ENCODE data around the gene ZNF543. TPM values are rescaled to one million over a fixed set of nuclear protein-coding genes. Genes with fewer than 3 reads are reported as not detected.
A peak's percentile ranks its signal among the peaks of the same experiment; 100 is the strongest.
"Not testable (repeated sequence)": the region's sequence is repeated elsewhere in the genome, so short reads cannot be mapped to it uniquely, and the experiment has no call there.

The ZNF543 gene
- total RNA-seq, 1 experiment from 2014 or later, result 9.5 TPM

GRCh38 chr19:57276430-57276829 lies 43.8 kb upstream of the ZNF543 start:
- H3K9me2 ChIP-seq (ENCODE audit: insufficient read depth), result no peaks in the 10 kb centered on the region
- intact Hi-C loops (cut with micrococcal nuclease; ENCODE audit: unreplicated experiment), result no loop called here
- ChIA-PET POLR2A (ENCODE audit: unreplicated experiment) (no interaction called here), CTCF (no interaction called here)
- TF ChIP-seq CTCF (conservative IDR thresholded peaks at IDR 0.05), result no peak
- TF ChIP-seq EZH2 (IDR thresholded peaks at IDR 0.05; ENCODE audit: low read depth), result no peak
- no peak overlapping the region for H3K4me2 ChIP-seq
- H3K79me2 ChIP-seq (ENCODE audit: low read depth), result peaks cover 11% of the 10 kb centered on the region
- no peak overlapping the region for H3K27ac ChIP-seq
- H3K9me3 ChIP-seq (ENCODE audit: insufficient read depth, low read depth), result no peaks in the 10 kb centered on the region
- H3K27me3 ChIP-seq (ENCODE audit: insufficient read depth, low read depth), result no peaks in the 10 kb centered on the region
- H3K4me1 ChIP-seq (replicated peaks; ENCODE audit: insufficient read depth), result peaks cover 20% of the 10 kb centered on the region
- no peak overlapping the region for H3K4me3 ChIP-seq
- no peak for DNase-seq
- H3K36me3 ChIP-seq (ENCODE audit: low read depth), result peaks cover 9% of the 10 kb centered on the region; the same call in 1 of the 2 replicates
- peaks cover 4% of the 10 kb centered on the region for H4K20me1 ChIP-seq (ENCODE audit: insufficient read depth)
- peaks cover 20% of the 10 kb centered on the region for H3F3A ChIP-seq (ENCODE audit: insufficient read depth, low read depth)
- no TSS peak for BruUV-seq (replicated peaks)
- H2AFZ ChIP-seq, result no peak overlapping the region

- H3K9me3 ChIP-seq (ENCODE audit: insufficient read depth, low read depth); CTCF ChIA-PET; H3K27me3 ChIP-seq (ENCODE audit: insufficient read depth, low read depth); H2AFZ ChIP-seq; intact Hi-C loops (cut with micrococcal nuclease; ENCODE audit: unreplicated experiment); H3K9me2 ChIP-seq (ENCODE audit: insufficient read depth); BruUV-seq (replicated peaks): not testable (repeated sequence)
- Histone ChIP-seq H3K4me1 (replicated peaks; ENCODE audit: insufficient read depth) (peaks cover 38% of the 10 kb centered on the region), H3K4me2 (peak overlapping the region; percentile 91), H3K79me2 (ENCODE audit: low read depth) (peaks cover 32% of the 10 kb centered on the region), H3K36me3 (ENCODE audit: low read depth) (peaks cover 19% of the 10 kb centered on the region), H3K4me3 (peak overlapping the region; percentile 79; the same call in 1 of the 2 replicates), H3F3A (ENCODE audit: insufficient read depth, low read depth) (peaks cover 20% of the 10 kb centered on the region), H3K27ac (peak overlapping the region; percentile 97), H4K20me1 (ENCODE audit: insufficient read depth) (peaks cover 25% of the 10 kb centered on the region)
- peak; percentile 43 to 77 for DNase-seq
- POLR2A ChIA-PET (ENCODE audit: unreplicated experiment), result interaction anchor here (0.7 kb wide), 1 partner anchor 70 kb away, joined by 4 read pairs; no protein-coding TSS in a partner anchor
Measured at GRCh38 chr19:57278481-57278880, 41.8 kb upstream of the ZNF543 start.

- Histone ChIP-seq H3K4me2 (peak overlapping the region; percentile 91), H4K20me1 (ENCODE audit: insufficient read depth) (peaks cover 33% of the 10 kb centered on the region), H3K9me3 (ENCODE audit: insufficient read depth, low read depth) (no peaks in the 10 kb centered on the region), H3K27me3 (ENCODE audit: insufficient read depth, low read depth) (no peaks in the 10 kb centered on the region), H3K36me3 (ENCODE audit: low read depth) (peaks cover 24% of the 10 kb centered on the region), H3K27ac (peak overlapping the region; percentile 97), H3K4me1 (replicated peaks; ENCODE audit: insufficient read depth) (peaks cover 41% of the 10 kb centered on the region), H2AFZ (peak overlapping the region; percentile 85), H3K9me2 (ENCODE audit: insufficient read depth) (no peaks in the 10 kb centered on the region), H3F3A (ENCODE audit: insufficient read depth, low read depth) (peaks cover 20% of the 10 kb centered on the region), H3K4me3 (peak overlapping the region; percentile 79), H3K79me2 (ENCODE audit: low read depth) (peaks cover 43% of the 10 kb centered on the region)
- BruUV-seq (replicated peaks), result TSS peak; percentile 62
- TF ChIP-seq EZH2 (IDR thresholded peaks at IDR 0.05; ENCODE audit: low read depth), result no peak
- TF ChIP-seq CTCF (conservative IDR thresholded peaks at IDR 0.05), result peak; percentile 59
- DNase-seq, result peak; percentile 91 to 93
- CTCF ChIA-PET, result interaction anchor here (0.7 kb wide), 1 partner anchor 34 kb away, joined by 3 read pairs; no protein-coding TSS in a partner anchor
- POLR2A ChIA-PET (ENCODE audit: unreplicated experiment), result interaction anchor here (0.6 kb wide), 1 partner anchor 28 kb away, joined by 3 read pairs; no protein-coding TSS in a partner anchor
- intact Hi-C loops (cut with micrococcal nuclease; ENCODE audit: unreplicated experiment), result loop anchor here (1.0 kb wide), 5 partner anchors 23 to 84 kb away; partner anchors contain the start of genes TRAPPC2B, ZNF304, ZNF543 and ZNF547
Measured at GRCh38 chr19:57279418-57280164, 40.7 kb upstream of the ZNF543 start.

Data from PC-9 (cell line).